22Rv1 (cell line): ENCODE results near the gene TIGAR.

Experiments
- ZFX ChIP-seq: fragments of 450-650 bp; IDR thresholded peaks from 2 replicates; pipeline ENCODE4 v1.6.1; 2017; ENCODE audit warnings: antibody characterized with exemption, borderline replicate concordance
- TF ChIP-seq, protein P1 (sequence below): fragments of 450-650 bp; IDR thresholded peaks from 2 replicates; pipeline ENCODE4 v1.5.1; 2017; ENCODE audit warnings: mild to moderate bottlenecking

DNA sequence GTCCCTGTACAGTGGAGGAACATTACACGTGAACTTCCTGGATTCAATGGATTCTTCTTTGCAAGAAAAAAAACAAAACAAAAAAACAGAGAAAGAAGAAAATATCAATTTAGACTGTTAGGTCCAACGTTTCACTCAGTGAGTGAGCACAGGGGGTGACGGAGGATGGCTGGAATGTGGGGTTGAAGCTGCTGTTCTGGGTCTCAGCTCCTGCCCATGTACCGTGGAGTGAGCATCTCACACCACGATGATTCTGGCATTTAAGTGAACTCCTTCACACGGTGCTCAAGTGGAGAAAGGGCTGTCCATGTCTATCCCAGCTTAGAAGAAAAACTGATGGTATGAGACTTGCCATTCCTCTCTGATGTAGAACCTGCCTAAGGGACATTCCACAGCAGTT is 24.3 kb upstream of the TIGAR start:
- TF ChIP-seq, protein P1, sequence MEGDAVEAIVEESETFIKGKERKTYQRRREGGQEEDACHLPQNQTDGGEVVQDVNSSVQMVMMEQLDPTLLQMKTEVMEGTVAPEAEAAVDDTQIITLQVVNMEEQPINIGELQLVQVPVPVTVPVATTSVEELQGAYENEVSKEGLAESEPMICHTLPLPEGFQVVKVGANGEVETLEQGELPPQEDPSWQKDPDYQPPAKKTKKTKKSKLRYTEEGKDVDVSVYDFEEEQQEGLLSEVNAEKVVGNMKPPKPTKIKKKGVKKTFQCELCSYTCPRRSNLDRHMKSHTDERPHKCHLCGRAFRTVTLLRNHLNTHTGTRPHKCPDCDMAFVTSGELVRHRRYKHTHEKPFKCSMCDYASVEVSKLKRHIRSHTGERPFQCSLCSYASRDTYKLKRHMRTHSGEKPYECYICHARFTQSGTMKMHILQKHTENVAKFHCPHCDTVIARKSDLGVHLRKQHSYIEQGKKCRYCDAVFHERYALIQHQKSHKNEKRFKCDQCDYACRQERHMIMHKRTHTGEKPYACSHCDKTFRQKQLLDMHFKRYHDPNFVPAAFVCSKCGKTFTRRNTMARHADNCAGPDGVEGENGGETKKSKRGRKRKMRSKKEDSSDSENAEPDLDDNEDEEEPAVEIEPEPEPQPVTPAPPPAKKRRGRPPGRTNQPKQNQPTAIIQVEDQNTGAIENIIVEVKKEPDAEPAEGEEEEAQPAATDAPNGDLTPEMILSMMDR: no peak
- TF ChIP-seq ZFX: no peak
